Activated gamma-delta T cell treated with Interleukin-2 at 50 U/mL for 16 hours (primary cell): ENCODE measurements around the gene NCR1.
"Not testable (repeated sequence)": the region's sequence is repeated elsewhere in the genome, so short reads cannot be mapped to it uniquely, and the experiment has no call there.

Experiments
- DNase-seq: peaks from one replicate; pipeline ENCODE4 v3.0.0-alpha.2; 2020

Gene NCR1

GRCh38 chr19:54916822-54917221, 10.9 kb downstream of the NCR1 start:
- DNase-seq = no peak

GRCh38 chr19:54918499-54918898, 12.6 kb downstream of the NCR1 start:
- no peak for DNase-seq

- DNase-seq = not testable (repeated sequence)
These were observed 14.0 kb downstream of the NCR1 start for GRCh38 chr19:54919646-54920563.

GRCh38 chr19:54921082-54921481, 15.1 kb downstream of the NCR1 start:
- DNase-seq = no peak

GRCh38 chr19:54923276-54923675, 17.3 kb downstream of the NCR1 start:
- DNase-seq = no peak

GRCh38 chr19:54928299-54928698, 22.4 kb downstream of the NCR1 start:
- no peak for DNase-seq

- no peak for DNase-seq
These were observed 32.0 kb downstream of the NCR1 start for GRCh38 chr19:54937926-54938325.

- DNase-seq = no peak
These were observed 33.0 kb downstream of the NCR1 start for GRCh38 chr19:54938906-54939305.

- DNase-seq = not testable (repeated sequence)
These were observed 33.6 kb downstream of the NCR1 start for GRCh38 chr19:54939538-54939937.

- DNase-seq = not testable (repeated sequence)
These were observed 37.9 kb downstream of the NCR1 start for GRCh38 chr19:54943772-54944361.

GRCh38 chr19:54947381-54947780, 41.4 kb downstream of the NCR1 start, which contains the start of gene NLRP7:
Gene NLRP7, minus strand, starts transcription at chr19:54947530.
- DNase-seq = no peak

GRCh38 chr19:54949412-54949811, 43.5 kb downstream of the NCR1 start:
- DNase-seq = no peak

GRCh38 chr19:54950580-54950979, 44.6 kb downstream of the NCR1 start:
- DNase-seq = not testable (repeated sequence)

GRCh38 chr19:54952591-54953344, 46.8 kb downstream of the NCR1 start:
- DNase-seq = no peak

GRCh38 chr19:54953345-54953713, 47.4 kb downstream of the NCR1 start:
- DNase-seq = not testable (repeated sequence)

GRCh38 chr19:54955376-54955775, 49.4 kb downstream of the NCR1 start:
- no peak for DNase-seq

- DNase-seq = no peak
These were observed 53.9 kb downstream of the NCR1 start for GRCh38 chr19:54959840-54960239.
